Liver (tissue), 3 donors: ENCODE results near the gene DUSP1.

Experiments used
- ATF3 ChIP-seq: IDR thresholded peaks from 2 replicates; pipeline ENCODE4 v1.6.1; 2016; ENCODE audit warnings: antibody characterized with exemption
- HNF4G ChIP-seq: IDR thresholded peaks from 2 replicates; pipeline ENCODE4 v1.6.1; 2016; ENCODE audit warnings: antibody characterized with exemption
- JUND ChIP-seq, 2 donors: IDR thresholded peaks; 2 replicates each; pipeline ENCODE4 v1.6.1; 2016; ENCODE audit warnings: antibody characterized with exemption in 2 of 2
- MAX ChIP-seq: IDR thresholded peaks from 2 replicates; pipeline ENCODE4 v1.6.1; 2016; ENCODE audit warnings: antibody characterized with exemption
- YY1 ChIP-seq: IDR thresholded peaks from 2 replicates; pipeline ENCODE4 v1.6.1; 2016; ENCODE audit warnings: antibody characterized with exemption, mild to moderate bottlenecking
- TF ChIP-seq, protein P1 (sequence below): fragments of 150-350 bp; IDR thresholded peaks from 2 replicates; pipeline ENCODE4 v1.5.1; 2017; ENCODE audit warnings: improper control_type of control experiment, low read depth, low read length; ENCODE audit not compliant: missing input control
- donor health status: healthy.
- donor health status: healthy.

DNA sequence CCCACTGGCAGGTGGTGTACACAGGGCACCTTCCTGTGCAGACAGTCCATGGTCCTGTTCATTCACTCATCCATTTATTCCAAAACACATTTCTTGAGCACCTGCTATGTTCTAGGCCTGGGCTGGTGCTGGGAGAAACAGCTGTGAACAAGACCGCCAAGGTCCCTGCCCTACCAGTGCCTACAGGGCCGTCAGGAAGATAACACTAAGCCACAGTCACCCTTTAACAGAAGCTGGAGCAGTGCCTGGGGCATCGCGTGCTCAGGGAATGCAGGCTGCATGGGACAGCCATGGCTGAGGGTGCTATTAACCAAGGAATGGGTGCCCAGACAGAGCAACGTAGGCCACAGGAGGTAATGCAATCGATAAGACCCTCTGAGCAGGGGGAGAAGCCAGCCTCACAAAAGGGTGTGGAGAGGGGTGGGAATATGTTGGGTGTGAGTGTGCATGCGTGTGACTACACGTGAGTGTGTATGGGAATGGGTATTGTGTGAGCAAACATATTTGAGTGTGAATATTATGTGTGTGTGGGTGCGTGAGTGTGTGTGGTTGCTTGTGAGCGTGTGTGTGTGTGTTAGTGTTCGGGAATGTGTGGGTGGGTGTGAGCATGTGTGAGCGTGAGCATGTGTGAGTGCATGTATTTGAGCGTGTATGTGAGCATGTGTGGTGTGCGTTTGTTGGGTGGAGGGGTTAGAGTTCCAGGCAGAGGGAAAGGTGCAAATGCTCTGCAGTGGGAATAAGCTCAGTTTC is 19.1 kb downstream of the DUSP1 start:
- TF ChIP-seq, protein P1, sequence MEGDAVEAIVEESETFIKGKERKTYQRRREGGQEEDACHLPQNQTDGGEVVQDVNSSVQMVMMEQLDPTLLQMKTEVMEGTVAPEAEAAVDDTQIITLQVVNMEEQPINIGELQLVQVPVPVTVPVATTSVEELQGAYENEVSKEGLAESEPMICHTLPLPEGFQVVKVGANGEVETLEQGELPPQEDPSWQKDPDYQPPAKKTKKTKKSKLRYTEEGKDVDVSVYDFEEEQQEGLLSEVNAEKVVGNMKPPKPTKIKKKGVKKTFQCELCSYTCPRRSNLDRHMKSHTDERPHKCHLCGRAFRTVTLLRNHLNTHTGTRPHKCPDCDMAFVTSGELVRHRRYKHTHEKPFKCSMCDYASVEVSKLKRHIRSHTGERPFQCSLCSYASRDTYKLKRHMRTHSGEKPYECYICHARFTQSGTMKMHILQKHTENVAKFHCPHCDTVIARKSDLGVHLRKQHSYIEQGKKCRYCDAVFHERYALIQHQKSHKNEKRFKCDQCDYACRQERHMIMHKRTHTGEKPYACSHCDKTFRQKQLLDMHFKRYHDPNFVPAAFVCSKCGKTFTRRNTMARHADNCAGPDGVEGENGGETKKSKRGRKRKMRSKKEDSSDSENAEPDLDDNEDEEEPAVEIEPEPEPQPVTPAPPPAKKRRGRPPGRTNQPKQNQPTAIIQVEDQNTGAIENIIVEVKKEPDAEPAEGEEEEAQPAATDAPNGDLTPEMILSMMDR = no peak
- TF ChIP-seq JUND (IDR thresholded peaks at IDR 0.05) = no peak
- no peak for TF ChIP-seq ATF3
- no peak for TF ChIP-seq MAX
- no peak for TF ChIP-seq HNF4G
- no peak for TF ChIP-seq YY1
